ENCODE measurements around the gene STON2.
"Not testable (repeated sequence)": the region's sequence is repeated elsewhere in the genome, so short reads cannot be mapped to it uniquely, and the experiment has no call there.

Gene STON2

DNA sequence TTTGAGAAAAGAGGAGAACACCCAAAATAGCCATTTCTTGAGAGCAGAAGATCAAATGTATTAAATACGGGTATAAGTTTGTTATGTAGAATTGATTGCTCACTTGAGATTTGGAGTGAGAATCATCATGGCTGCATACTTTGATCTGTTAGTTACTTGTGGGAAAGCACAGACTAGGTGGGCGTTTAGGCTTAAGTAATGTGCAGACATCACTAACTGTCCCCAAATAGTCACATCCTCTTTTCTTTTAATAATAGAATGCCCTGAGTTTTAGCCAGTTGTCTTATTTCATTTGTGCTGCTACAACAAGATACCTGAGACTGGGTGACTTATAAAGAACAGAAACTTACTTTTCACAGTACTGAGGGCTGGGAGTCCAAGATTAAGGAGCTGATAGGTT is 165.0 kb downstream of the STON2 start:
- no peaks in the 10 kb centered on the region for H3K9me3 ChIP-seq (ENCODE audit: control insufficient read depth, insufficient read depth, low read length)

GRCh38 chr14:81234278-81234677 is 165.8 kb downstream of the STON2 start:
- Histone ChIP-seq H3K4me3 (ENCODE audit: low read depth, low read length) (no peak overlapping the region), H3K36me3 (ENCODE audit: control insufficient read depth, insufficient read depth, low read length) (no peaks in the 10 kb centered on the region), H3K27ac (ENCODE audit: low read depth, low read length) (no peak overlapping the region), H3K9ac (ENCODE audit: low read depth, low read length) (no peak overlapping the region), H3K4me1 (ENCODE audit: control insufficient read depth, insufficient read depth, low read length) (0 out of 2 replicates have a peak, but pooled peaks cover 7% of the 10 kb centered on the region), H3K27me3 (ENCODE audit: control insufficient read depth, insufficient read depth, low read length) (no peaks in the 10 kb centered on the region), H3K9me3 (ENCODE audit: control insufficient read depth, insufficient read depth, low read length) (no peaks in the 10 kb centered on the region)

More for the DNA sequence above, 165.0 kb downstream of the STON2 start:
- Histone ChIP-seq H3K27me3 (ENCODE audit: control insufficient read depth, insufficient read depth, low read length) (no peaks in the 10 kb centered on the region), H3K4me1 (ENCODE audit: control insufficient read depth, insufficient read depth, low read length) (0 out of 2 replicates have a peak, but pooled peaks cover 7% of the 10 kb centered on the region), H3K4me3 (ENCODE audit: low read depth, low read length) (no peak overlapping the region), H3K9ac (ENCODE audit: low read depth, low read length) (no peak overlapping the region), H3K27ac (ENCODE audit: low read depth, low read length) (no peak overlapping the region), H3K36me3 (ENCODE audit: control insufficient read depth, insufficient read depth, low read length) (no peaks in the 10 kb centered on the region)

DNA sequence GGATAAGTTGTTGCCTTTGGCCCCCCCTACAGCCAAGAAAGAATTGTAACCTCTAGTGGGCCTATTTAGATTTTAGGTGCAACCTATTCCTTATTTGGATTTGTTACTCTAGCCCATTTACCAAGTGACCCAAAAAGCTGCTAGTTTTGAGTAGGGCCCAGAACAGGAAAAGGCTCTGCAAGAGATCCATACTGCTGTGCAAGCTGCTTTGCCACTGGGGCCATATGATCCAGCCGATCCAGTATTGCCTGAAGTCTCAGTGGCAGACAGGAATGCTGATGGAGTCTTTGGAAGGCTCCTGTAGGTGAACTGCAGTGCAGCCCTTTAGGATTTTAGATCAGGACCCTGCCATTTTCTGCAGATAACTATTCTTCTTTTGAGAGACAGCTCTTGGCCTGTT is 166.5 kb downstream of the STON2 start:
- Histone ChIP-seq H3K4me1 (ENCODE audit: control insufficient read depth, insufficient read depth, low read length) (0 out of 2 replicates have a peak, but pooled peaks cover 7% of the 10 kb centered on the region), H3K4me3 (ENCODE audit: low read depth, low read length) (no peak overlapping the region), H3K27ac (ENCODE audit: low read depth, low read length) (no peak overlapping the region), H3K9ac (ENCODE audit: low read depth, low read length) (no peak overlapping the region), H3K27me3 (ENCODE audit: control insufficient read depth, insufficient read depth, low read length) (no peaks in the 10 kb centered on the region), H3K9me3 (ENCODE audit: control insufficient read depth, insufficient read depth, low read length) (no peaks in the 10 kb centered on the region), H3K36me3 (ENCODE audit: control insufficient read depth, insufficient read depth, low read length) (no peaks in the 10 kb centered on the region)

DNA sequence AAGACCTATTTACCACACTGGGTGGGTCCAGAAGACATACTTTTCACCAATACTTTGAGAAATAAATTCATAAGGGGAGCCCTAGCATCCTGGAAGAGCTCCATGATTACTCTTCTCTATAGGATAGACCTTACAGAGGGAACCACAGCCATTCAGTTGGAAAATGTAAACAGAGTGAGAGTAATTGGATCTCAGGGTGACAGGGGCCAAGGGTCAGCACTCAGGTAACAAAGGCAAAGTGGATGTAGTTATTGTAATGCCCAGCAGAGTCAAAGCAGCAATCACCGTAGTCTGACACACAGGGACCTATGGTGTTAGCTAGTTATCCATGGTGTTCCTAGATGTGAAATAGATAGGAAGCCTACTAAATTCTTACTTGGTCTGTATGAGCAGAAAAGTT is 168.6 kb downstream of the STON2 start:
- H3K27ac ChIP-seq (ENCODE audit: low read depth, low read length) = no peak overlapping the region
- no peaks in the 10 kb centered on the region for H3K9me3 ChIP-seq (ENCODE audit: control insufficient read depth, insufficient read depth, low read length)
- no peaks in the 10 kb centered on the region for H3K27me3 ChIP-seq (ENCODE audit: control insufficient read depth, insufficient read depth, low read length)
- H3K4me1 ChIP-seq (ENCODE audit: control insufficient read depth, insufficient read depth, low read length) = 0 out of 2 replicates have a peak, but pooled peaks cover 7% of the 10 kb centered on the region
- no peaks in the 10 kb centered on the region for H3K36me3 ChIP-seq (ENCODE audit: control insufficient read depth, insufficient read depth, low read length)
- H3K4me3 ChIP-seq (ENCODE audit: low read depth, low read length) = no peak overlapping the region
- no peak overlapping the region for H3K9ac ChIP-seq (ENCODE audit: low read depth, low read length)

DNA sequence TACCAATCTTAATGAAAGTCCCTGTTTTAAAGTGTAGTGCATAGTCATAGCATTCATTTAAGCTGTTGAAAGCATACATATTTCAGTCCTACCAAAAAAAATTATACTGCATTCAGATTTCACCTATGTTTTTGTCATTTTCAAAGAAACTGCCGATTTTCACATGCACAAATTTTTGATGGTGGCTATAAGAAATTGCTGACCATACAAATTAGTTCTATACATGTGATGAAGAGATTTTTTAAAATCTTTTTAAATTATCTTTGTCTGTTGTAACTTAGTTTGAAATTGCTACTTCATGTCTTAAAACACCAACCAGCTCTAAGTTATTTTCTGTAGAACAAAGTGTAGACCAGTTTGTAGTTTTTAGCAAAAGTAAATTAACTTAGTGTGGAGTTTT is 175.9 kb downstream of the STON2 start:
- H3K9me3 ChIP-seq (ENCODE audit: control insufficient read depth, insufficient read depth, low read length) = no peaks in the 10 kb centered on the region
- no peak overlapping the region for H3K9ac ChIP-seq (ENCODE audit: low read depth, low read length)
- no peaks in the 10 kb centered on the region for H3K27me3 ChIP-seq (ENCODE audit: control insufficient read depth, insufficient read depth, low read length)
- no peaks in the 10 kb centered on the region for H3K36me3 ChIP-seq (ENCODE audit: control insufficient read depth, insufficient read depth, low read length)
- H3K4me3 ChIP-seq (ENCODE audit: low read depth, low read length) = no peak overlapping the region
- peaks cover 12% of the 10 kb centered on the region for H3K4me1 ChIP-seq (ENCODE audit: control insufficient read depth, insufficient read depth, low read length)
- H3K27ac ChIP-seq (ENCODE audit: low read depth, low read length) = no peak overlapping the region

DNA sequence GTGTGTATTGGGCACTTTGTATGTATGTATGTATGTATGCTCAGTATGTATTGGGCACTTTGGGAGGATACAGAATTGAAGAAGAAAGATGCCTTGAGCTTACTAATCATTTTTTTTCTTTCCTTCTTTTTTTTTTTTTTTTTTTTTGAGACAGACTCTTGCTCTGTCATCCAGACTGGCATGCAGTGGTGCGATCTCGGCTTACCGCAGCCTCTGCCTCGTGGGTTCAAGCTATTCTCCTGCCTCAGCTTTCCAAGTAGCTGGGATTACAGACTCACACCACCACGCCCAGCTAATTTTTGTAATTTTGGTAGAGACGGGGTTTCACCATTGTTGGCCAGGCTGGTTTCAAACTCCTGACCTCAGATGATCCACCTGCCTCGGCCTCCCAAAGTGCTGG is 176.3 kb downstream of the STON2 start:
- H3K36me3 ChIP-seq (ENCODE audit: control insufficient read depth, insufficient read depth, low read length); H3K9me3 ChIP-seq (ENCODE audit: control insufficient read depth, insufficient read depth, low read length); H3K27ac ChIP-seq (ENCODE audit: low read depth, low read length); H3K27me3 ChIP-seq (ENCODE audit: control insufficient read depth, insufficient read depth, low read length); H3K4me3 ChIP-seq (ENCODE audit: low read depth, low read length); H3K9ac ChIP-seq (ENCODE audit: low read depth, low read length): not testable (repeated sequence)
- peaks cover 12% of the 10 kb centered on the region for H3K4me1 ChIP-seq (ENCODE audit: control insufficient read depth, insufficient read depth, low read length)

- no peaks in the 10 kb centered on the region for H3K9me3 ChIP-seq (ENCODE audit: control insufficient read depth, insufficient read depth, low read length)
- no peak overlapping the region for H3K4me3 ChIP-seq (ENCODE audit: low read depth, low read length)
- no peak overlapping the region for H3K27ac ChIP-seq (ENCODE audit: low read depth, low read length)
- peaks cover 20% of the 10 kb centered on the region for H3K4me1 ChIP-seq (ENCODE audit: control insufficient read depth, insufficient read depth, low read length)
- H3K27me3 ChIP-seq (ENCODE audit: control insufficient read depth, insufficient read depth, low read length) = no peaks in the 10 kb centered on the region
- no peak overlapping the region for H3K9ac ChIP-seq (ENCODE audit: low read depth, low read length)
- H3K36me3 ChIP-seq (ENCODE audit: control insufficient read depth, insufficient read depth, low read length) = no peaks in the 10 kb centered on the region
Measured at GRCh38 chr14:81222691-81223090, 177.4 kb downstream of the STON2 start.

GRCh38 chr14:81222126-81222525 is 178.0 kb downstream of the STON2 start:
- peak overlapping the region; percentile 94; the same call in 1 of the 2 replicates for H3K9ac ChIP-seq (ENCODE audit: low read depth, low read length)
- no peaks in the 10 kb centered on the region for H3K9me3 ChIP-seq (ENCODE audit: control insufficient read depth, insufficient read depth, low read length)
- H3K27ac ChIP-seq (ENCODE audit: low read depth, low read length) = peak overlapping the region; percentile 98
- no peaks in the 10 kb centered on the region for H3K36me3 ChIP-seq (ENCODE audit: control insufficient read depth, insufficient read depth, low read length)
- peak overlapping the region; percentile 67 for H3K4me3 ChIP-seq (ENCODE audit: low read depth, low read length)
- peaks cover 24% of the 10 kb centered on the region for H3K4me1 ChIP-seq (ENCODE audit: control insufficient read depth, insufficient read depth, low read length)
- no peaks in the 10 kb centered on the region for H3K27me3 ChIP-seq (ENCODE audit: control insufficient read depth, insufficient read depth, low read length)

GRCh38 chr14:81221579-81222102 is 178.5 kb downstream of the STON2 start:
- Histone ChIP-seq H3K27ac (ENCODE audit: low read depth, low read length) (peak overlapping the region; percentile 98), H3K9ac (ENCODE audit: low read depth, low read length) (peak overlapping the region; percentile 94), H3K9me3 (ENCODE audit: control insufficient read depth, insufficient read depth, low read length) (no peaks in the 10 kb centered on the region), H3K27me3 (ENCODE audit: control insufficient read depth, insufficient read depth, low read length) (no peaks in the 10 kb centered on the region), H3K36me3 (ENCODE audit: control insufficient read depth, insufficient read depth, low read length) (peaks cover 3% of the 10 kb centered on the region; the same call in 1 of the 2 replicates), H3K4me1 (ENCODE audit: control insufficient read depth, insufficient read depth, low read length) (peaks cover 28% of the 10 kb centered on the region), H3K4me3 (ENCODE audit: low read depth, low read length) (peak overlapping the region; percentile 67)

DNA sequence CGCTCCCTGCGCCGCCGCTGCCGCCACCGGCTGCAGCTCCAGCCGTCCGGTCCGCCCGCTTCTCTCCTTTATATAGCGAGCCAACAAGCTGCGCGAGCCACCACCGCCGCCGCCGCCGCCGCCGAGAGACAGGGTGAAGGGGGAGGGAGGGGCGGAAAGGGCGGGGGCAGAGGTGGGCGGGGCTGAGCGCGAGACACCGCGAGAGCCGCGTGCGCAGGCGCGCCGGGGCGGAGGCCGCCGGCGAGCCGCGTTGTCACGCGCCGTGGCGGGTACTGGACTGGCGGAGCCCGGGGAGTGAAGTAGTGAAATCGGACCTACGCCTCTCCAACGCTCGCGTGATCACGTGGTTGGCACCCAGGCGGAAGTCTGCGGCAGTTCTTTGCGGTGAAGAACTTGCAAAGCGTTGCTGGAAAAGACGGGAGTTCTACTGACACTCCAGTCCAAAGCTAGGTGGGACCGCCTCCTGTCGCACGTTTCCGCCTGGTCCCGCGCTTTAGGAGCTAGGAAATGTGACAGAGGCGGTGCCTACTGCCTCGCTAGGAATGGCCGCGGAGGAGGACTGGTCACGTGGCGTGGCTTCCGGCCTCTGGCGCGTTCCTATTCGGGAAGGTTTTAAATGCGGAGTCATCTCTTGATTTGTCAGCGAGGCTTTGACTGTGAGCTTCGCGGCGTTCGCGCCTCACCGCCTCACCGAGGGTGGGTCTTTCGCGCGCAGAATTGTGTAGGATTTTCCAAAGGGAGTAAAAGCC is 179.1 kb downstream of the STON2 start, which contains the start of gene GTF2A1:
Gene GTF2A1, minus strand, starts transcription at position 130 of the 749 bp plus-strand sequence. CDS start 441 bp downstream, outside the sequence.
- H3K36me3 ChIP-seq (ENCODE audit: control insufficient read depth, insufficient read depth, low read length) = peaks cover 10% of the 10 kb centered on the region
- peak within 1 kb of the TSS; percentile 99 for H3K9ac ChIP-seq (ENCODE audit: low read depth, low read length)
- H3K4me3 ChIP-seq (ENCODE audit: low read depth, low read length) = peak within 1 kb of the TSS; percentile 99
- H3K4me1 ChIP-seq (ENCODE audit: control insufficient read depth, insufficient read depth, low read length) = peaks cover 28% of the 10 kb centered on the region
- H3K27ac ChIP-seq (ENCODE audit: low read depth, low read length) = peak within 1 kb of the TSS; percentile 98
- H3K27me3 ChIP-seq (ENCODE audit: control insufficient read depth, insufficient read depth, low read length) = no peaks in the 10 kb centered on the region
- no peaks in the 10 kb centered on the region for H3K9me3 ChIP-seq (ENCODE audit: control insufficient read depth, insufficient read depth, low read length)

DNA sequence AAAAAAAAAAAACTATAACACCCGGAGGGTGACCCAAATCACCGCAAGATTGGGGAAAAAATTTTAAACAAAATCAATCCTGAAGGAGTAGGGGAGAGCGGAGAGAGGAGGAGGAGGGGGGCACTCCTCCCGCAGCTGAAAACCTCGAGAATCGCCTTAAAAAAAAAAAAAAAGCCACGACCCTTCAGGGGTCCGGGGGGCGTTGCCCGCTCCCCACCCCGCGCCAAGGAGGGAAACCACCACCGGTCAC is 179.6 kb downstream of the STON2 start:
- H3K9me3 ChIP-seq (ENCODE audit: control insufficient read depth, insufficient read depth, low read length) = no peaks in the 10 kb centered on the region
- H3K9ac ChIP-seq (ENCODE audit: low read depth, low read length) = peak overlapping the region; percentile 94
- peaks cover 15% of the 10 kb centered on the region for H3K36me3 ChIP-seq (ENCODE audit: control insufficient read depth, insufficient read depth, low read length)
- H3K4me1 ChIP-seq (ENCODE audit: control insufficient read depth, insufficient read depth, low read length) = peaks cover 28% of the 10 kb centered on the region
- H3K27ac ChIP-seq (ENCODE audit: low read depth, low read length) = peak overlapping the region; percentile 98
- H3K4me3 ChIP-seq (ENCODE audit: low read depth, low read length) = peak overlapping the region; percentile 87
- H3K27me3 ChIP-seq (ENCODE audit: control insufficient read depth, insufficient read depth, low read length) = no peaks in the 10 kb centered on the region
